GM12865 (cell line): ENCODE measurements around the gene REV1.

Source experiments
- DNase-seq: peaks from one replicate; pipeline ENCODE4 v3.0.0; 2010; ENCODE audit warnings: low read depth
- H3K4me3 ChIP-seq: 2 replicates; pipeline ENCODE4 v1.5.1; 2011; ENCODE audit warnings: mild to moderate bottlenecking, low read depth, low read length, control low read depth
- TF ChIP-seq, protein P1 (sequence below): IDR thresholded peaks from 2 replicates; pipeline ENCODE4 v1.5.1; 2011; ENCODE audit warnings: low read length, control low read depth, low read depth, inconsistent platforms; ENCODE audit not compliant: insufficient read depth; ENCODE audit errors: missing control alignments

The REV1 gene

DNA sequence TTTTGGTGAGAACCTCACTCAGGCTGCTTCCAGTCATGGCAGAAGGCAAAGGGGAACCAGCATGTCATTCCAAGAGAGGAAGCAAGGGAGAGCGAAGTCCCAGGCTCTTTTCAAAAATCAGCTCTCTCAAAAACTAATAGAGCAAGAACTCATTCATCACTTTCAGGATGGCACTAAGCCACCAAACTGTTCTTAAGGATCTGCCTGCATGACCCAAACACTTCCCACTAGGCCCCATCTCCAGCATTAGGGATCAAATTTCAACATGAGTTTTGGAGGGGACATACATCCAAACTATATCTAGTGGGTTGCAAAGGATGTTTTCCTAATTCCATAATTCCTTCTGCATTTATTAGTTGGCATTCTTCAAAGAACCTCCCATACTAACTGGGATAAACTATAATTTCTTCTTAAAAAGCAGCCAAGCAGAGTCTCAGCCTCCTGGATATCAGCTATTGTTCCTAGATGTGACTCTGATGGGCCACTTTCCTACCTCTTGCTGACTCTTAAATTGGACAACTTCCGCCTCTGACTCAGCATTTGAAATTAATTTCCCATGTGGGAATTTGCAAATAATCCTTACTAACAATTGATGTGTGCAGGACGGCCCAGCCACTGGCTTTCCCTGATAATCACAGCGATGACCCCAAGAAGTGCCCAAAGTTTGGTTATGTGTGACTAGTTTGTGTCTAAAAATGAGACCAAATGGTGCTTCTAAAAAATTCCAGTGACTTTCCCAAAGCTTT lies 5.5 kb upstream of the REV1 start:
- no peak for DNase-seq

DNA sequence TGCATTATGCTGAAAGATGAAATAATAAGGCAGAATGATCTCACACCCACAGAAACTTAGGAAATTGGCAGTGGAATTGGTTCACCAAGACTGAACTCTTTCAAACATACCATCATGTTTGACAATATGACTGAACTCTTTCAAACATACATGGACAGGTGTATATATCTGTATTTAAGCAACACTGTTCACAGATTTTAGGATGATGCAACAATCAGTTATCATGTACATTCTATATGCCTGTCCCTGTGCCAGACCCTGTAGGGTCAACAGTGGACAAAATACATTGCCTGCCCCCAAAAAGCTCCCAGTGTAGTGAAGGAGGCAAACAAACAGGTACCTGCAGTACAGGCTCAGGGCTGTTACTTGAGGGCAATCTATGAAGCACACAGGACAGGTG lies 2.9 kb upstream of the REV1 start:
- TF ChIP-seq, protein P1, sequence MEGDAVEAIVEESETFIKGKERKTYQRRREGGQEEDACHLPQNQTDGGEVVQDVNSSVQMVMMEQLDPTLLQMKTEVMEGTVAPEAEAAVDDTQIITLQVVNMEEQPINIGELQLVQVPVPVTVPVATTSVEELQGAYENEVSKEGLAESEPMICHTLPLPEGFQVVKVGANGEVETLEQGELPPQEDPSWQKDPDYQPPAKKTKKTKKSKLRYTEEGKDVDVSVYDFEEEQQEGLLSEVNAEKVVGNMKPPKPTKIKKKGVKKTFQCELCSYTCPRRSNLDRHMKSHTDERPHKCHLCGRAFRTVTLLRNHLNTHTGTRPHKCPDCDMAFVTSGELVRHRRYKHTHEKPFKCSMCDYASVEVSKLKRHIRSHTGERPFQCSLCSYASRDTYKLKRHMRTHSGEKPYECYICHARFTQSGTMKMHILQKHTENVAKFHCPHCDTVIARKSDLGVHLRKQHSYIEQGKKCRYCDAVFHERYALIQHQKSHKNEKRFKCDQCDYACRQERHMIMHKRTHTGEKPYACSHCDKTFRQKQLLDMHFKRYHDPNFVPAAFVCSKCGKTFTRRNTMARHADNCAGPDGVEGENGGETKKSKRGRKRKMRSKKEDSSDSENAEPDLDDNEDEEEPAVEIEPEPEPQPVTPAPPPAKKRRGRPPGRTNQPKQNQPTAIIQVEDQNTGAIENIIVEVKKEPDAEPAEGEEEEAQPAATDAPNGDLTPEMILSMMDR, result no peak
- DNase-seq, result no peak
- no peak overlapping the region for H3K4me3 ChIP-seq

More for the DNA sequence above, 5.5 kb upstream of the REV1 start:
- TF ChIP-seq, protein P1, result no peak
- H3K4me3 ChIP-seq, result no peak overlapping the region

DNA sequence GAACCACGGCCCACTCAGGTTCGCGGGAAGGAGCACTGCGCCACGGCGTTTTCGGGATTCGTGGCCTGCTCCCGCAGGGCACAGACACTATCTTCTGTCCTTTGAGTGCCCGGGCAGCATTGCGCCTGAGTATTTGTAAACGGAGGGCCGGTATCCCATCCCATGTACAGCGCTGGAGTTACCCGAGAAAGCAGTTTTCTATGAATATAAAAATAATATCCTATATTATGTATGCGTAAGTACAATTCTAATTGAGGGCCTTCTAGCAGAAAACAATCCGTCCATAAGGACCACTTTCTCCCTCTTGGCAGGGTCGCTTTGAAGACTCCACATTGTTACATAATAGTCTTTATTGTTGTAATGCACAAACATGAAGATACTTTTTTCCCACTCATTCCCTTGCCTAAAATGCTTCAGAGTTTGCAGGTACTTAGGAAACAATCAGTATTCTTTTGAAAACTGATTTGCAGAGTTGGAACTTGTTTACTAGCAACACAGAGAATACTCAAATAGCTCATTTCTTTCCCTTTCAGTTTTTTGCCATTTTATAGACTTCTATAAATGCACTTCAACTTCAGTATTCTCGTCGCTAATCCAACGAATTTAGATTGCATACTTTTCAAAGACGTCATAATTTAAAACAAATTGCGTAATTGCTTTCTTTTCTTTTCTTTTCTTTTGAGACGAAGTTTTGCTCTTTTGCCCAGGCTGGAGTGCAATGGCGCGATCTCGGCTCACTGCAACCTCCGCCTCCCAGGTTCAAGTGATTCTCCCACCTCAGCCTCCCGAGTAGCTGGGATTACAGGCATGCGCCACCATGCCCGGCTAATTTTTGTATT lies 1.0 kb upstream of the REV1 start:
- no peak for DNase-seq
- TF ChIP-seq, protein P1, result no peak
- peak overlapping the region; percentile 85 for H3K4me3 ChIP-seq

DNA sequence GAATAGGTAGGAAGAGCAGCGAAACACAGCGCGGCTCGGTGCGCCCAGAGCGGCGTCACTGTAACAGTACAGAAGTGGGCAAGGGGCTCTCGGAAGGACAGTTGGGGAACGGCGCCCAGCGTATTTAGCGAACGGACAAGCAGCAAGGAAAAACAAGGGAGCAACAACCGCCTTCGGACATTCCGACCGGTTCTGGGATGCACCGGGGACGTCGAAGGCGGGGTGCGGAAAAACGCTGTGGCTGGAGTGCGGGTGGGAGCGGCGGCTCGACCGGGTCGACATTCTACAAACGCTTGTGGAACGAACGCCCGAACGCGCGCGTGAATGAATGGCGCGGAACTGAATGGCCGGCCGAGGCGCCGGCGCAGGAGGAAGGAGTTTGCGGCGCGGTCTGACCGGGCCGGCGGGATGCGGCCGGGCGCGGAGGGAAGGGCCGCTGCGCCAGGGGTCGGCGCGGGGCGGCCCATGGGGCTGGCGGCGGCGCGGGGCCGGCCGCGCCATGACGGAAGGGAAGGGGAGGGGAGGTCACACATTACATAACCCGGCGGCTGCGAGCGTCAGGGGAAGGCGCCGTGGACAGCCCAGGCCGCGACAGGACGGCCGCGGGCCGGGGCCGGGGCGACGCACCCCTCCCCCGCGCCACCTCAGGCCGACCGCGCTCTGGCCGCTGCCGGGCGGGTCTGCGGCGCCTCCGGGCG lies 605 bp downstream of the REV1 start:
- TF ChIP-seq, protein P1, result no peak
- peak overlapping the region; percentile 99 for H3K4me3 ChIP-seq
- peak; percentile 71 for DNase-seq

DNA sequence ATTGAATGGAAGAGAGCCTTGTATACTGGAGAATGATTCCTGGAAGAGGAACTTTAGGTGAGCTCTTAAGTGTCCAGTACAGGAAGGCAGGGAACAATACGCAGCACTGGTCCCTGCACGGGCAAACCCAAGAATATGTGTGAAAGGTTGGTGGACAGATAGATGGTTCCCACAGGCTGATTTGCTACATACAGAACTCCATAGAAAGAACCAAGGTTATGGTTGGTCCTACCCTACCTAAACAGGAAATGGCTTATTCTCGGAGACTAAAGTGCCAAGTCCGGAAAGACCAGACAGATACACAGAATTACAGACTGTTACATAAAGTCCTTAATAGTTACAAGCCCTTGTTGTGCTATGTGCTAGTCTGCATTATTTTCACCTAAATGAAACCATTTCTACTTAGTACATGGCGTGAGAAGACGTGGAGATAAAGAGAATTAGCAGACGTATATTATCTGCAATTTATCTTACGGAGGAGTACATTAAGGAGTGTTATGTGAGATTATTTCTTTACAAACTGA lies 1.2 kb downstream of the REV1 start:
- peak; percentile 50 for DNase-seq
- H3K4me3 ChIP-seq, result peak overlapping the region; percentile 99
- TF ChIP-seq, protein P1, result no peak

DNA sequence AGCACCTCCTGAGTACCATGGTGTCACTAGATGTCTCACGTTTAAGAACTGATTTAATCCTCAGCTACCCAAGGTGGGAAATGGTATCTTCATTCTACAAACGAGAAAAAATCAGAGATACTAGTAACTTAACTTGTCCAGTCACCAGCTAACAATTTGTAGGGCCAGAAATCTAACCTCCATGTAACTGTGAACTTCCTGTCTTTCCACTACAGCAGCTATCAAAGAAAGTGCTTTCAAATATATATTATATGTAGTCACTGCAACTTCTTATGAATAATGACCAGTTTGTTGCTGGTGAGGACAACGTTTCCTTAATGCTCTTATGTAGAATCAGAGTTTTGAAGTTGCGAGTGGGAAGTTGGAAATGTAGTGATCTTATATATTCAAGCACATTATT lies 1.9 kb downstream of the REV1 start:
- TF ChIP-seq, protein P1, result no peak
- no peak overlapping the region; the same call in 1 of the 2 replicates for H3K4me3 ChIP-seq
- no peak for DNase-seq
